Thyroid gland (tissue), 4 donors: ENCODE measurements around the gene YIPF1.

ENCODE experiments used
- CTCF ChIP-seq, 6 experiments: fragments of 200-600 bp in 3 of 6; fragments of 450-650 bp in 3 of 6; sonication (generic) in 3 of 6; IDR thresholded peaks; one replicate each; pipeline ENCODE4 v1.5.1; 2016 to 2019; ENCODE audit warnings: antibody characterized with exemption in 6 of 6, mild to moderate bottlenecking in 2 of 6, inconsistent platforms in 1 of 6, moderate library complexity in 1 of 6
- POLR2A ChIP-seq, 2 donors: fragments of 450-650 bp; IDR thresholded peaks; one replicate each; pipeline ENCODE4 v1.6.1; 2017; ENCODE audit warnings: antibody characterized with exemption in 2 of 2, mild to moderate bottlenecking in 2 of 2, moderate library complexity in 1 of 2

DNA sequence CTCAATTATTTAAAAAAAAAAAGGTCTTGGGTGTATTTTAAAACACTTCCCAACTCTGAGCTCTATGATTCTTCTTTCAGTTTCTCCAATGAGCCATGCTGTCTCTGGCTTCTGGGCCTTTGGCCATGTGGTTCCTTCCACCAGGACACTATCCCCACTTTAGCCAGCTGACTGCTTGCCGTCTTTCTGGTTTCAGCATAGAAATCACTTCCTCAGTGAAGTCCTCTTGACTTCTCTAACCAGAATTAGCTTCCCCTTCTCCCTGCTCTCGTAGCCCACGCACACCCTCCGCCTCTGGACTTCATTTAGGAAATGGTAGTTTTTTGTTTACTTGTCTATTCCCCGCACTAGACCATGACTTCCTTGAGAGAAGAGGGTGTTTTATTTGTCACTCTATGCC, 3.3 kb upstream of the YIPF1 start:
- TF ChIP-seq CTCF (IDR thresholded peaks at IDR 0.05) (no peak), POLR2A (IDR thresholded peaks at IDR 0.05) (no peak)
